SK-N-SH treated with all-trans-retinoic acid at 6 μM for 48 hours (cell line): ENCODE data around the gene BACH2.

Experiments
- ATAC-seq: fragments of 200-7000 bp; cut with Tn5 transposase; 3 replicates; pipeline ENCODE4 v1.9.1; 2020; ENCODE audit warnings: mild to moderate bottlenecking, moderate library complexity
- ARNTL ChIP-seq: fragments of 450-650 bp; formaldehyde crosslinking; IDR thresholded peaks from 2 replicates; pipeline ENCODE4 v1.5.0; 2020; ENCODE audit warnings: low read depth, mild to moderate bottlenecking, moderate library complexity, borderline replicate concordance
- BACH2 ChIP-seq: fragments of 250-450 bp; sonication (Bioruptor Pico); IDR thresholded peaks from 2 replicates; pipeline ENCODE4 v1.9.0; 2021; ENCODE audit warnings: mild to moderate bottlenecking, borderline replicate concordance
- CSDC2 ChIP-seq: fragments of 250-450 bp; sonication (Bioruptor Pico); IDR thresholded peaks from 2 replicates; pipeline ENCODE4 v1.5.0; 2020; ENCODE audit warnings: mild to moderate bottlenecking, moderate library complexity
- CSRNP3 ChIP-seq: fragments of 250-450 bp; sonication (Bioruptor Pico); IDR thresholded peaks from 2 replicates; pipeline ENCODE4 v1.5.1; 2021; ENCODE audit warnings: mild to moderate bottlenecking, moderate library complexity
- ESRRG ChIP-seq: fragments of 250-450 bp; sonication (Bioruptor Pico); IDR thresholded peaks from 2 replicates; pipeline ENCODE4 v1.6.1; 2021; ENCODE audit warnings: mild to moderate bottlenecking
- GLIS3 ChIP-seq: fragments of 250-450 bp; sonication (Bioruptor Pico); IDR thresholded peaks from 2 replicates; pipeline ENCODE4 v1.5.0; 2020; ENCODE audit warnings: mild to moderate bottlenecking, moderate library complexity
- ISL1 ChIP-seq: fragments of 250-450 bp; sonication (Bioruptor Pico); IDR thresholded peaks from 2 replicates; pipeline ENCODE4 v2.1.2; 2022; ENCODE audit warnings: mild to moderate bottlenecking, moderate library complexity
- POU6F1 ChIP-seq: fragments of 250-450 bp; sonication (Bioruptor Pico); IDR thresholded peaks from 2 replicates; pipeline ENCODE4 v1.8.0; 2021; ENCODE audit warnings: low read depth, mild to moderate bottlenecking, moderate library complexity, borderline replicate concordance
- PPARA ChIP-seq: fragments of 250-450 bp; sonication (Bioruptor Pico); IDR thresholded peaks from 2 replicates; pipeline ENCODE4 v1.5.0; 2020; ENCODE audit warnings: mild to moderate bottlenecking, borderline replicate concordance
- RARB ChIP-seq: fragments of 250-450 bp; sonication (Bioruptor Pico); IDR thresholded peaks from 2 replicates; pipeline ENCODE4 v1.8.0; 2021; ENCODE audit warnings: mild to moderate bottlenecking, moderate library complexity
- SNAI2 ChIP-seq: fragments of 250-450 bp; sonication (Bioruptor Pico); IDR thresholded peaks from 2 replicates; pipeline ENCODE4 v1.5.0; 2020; ENCODE audit warnings: mild to moderate bottlenecking, moderate library complexity
- TCF4 ChIP-seq: fragments of 250-450 bp; sonication (Bioruptor Pico); IDR thresholded peaks from 2 replicates; pipeline ENCODE4 v1.8.0; 2021; ENCODE audit warnings: mild to moderate bottlenecking, moderate library complexity, borderline replicate concordance
- TOX ChIP-seq: fragments of 250-450 bp; sonication (Bioruptor Pico); IDR thresholded peaks from 2 replicates; pipeline ENCODE4 v1.8.0; 2021; ENCODE audit warnings: mild to moderate bottlenecking, moderate library complexity, borderline replicate concordance
- TSHZ2 ChIP-seq: fragments of 250-450 bp; sonication (Bioruptor Pico); IDR thresholded peaks from 2 replicates; pipeline ENCODE4 v1.5.0; 2020; ENCODE audit warnings: mild to moderate bottlenecking, moderate library complexity
- ZC3H10 ChIP-seq: fragments of 250-450 bp; sonication (Bioruptor Pico); IDR thresholded peaks from 2 replicates; pipeline ENCODE4 v1.5.1; 2021; ENCODE audit warnings: mild to moderate bottlenecking, moderate library complexity
- ZFP3 ChIP-seq: fragments of 250-450 bp; sonication (Bioruptor Pico); IDR thresholded peaks from 2 replicates; pipeline ENCODE4 v1.5.0; 2020; ENCODE audit warnings: mild to moderate bottlenecking, moderate library complexity
- ZFP30 ChIP-seq: fragments of 450-650 bp; formaldehyde crosslinking; IDR thresholded peaks from 2 replicates; pipeline ENCODE4 v1.5.0; 2022; ENCODE audit warnings: mild to moderate bottlenecking, moderate library complexity
- ZNF565 ChIP-seq: fragments of 450-650 bp; formaldehyde crosslinking; conservative IDR thresholded peaks from 2 replicates; pipeline ENCODE4 v1.5.0; 2020; ENCODE audit warnings: low read depth, mild to moderate bottlenecking, moderate library complexity
- ZNF70 ChIP-seq: fragments of 450-650 bp; formaldehyde crosslinking; IDR thresholded peaks from 2 replicates; pipeline ENCODE4 v1.5.0; 2020; ENCODE audit warnings: mild to moderate bottlenecking, moderate library complexity
- ZNF8 ChIP-seq: fragments of 450-650 bp; formaldehyde crosslinking; IDR thresholded peaks from 2 replicates; pipeline ENCODE4 v1.5.0; 2020; ENCODE audit warnings: mild to moderate bottlenecking, moderate library complexity

The BACH2 gene

GRCh38 chr6:90192857-90193256 lies 103.8 kb downstream of the BACH2 start (continued):
- TF ChIP-seq ISL1, result no peak

GRCh38 chr6:90190752-90191395 lies 105.8 kb downstream of the BACH2 start:
- no peak for ATAC-seq
- no peak for TF ChIP-seq PPARA (CRISPR knock-in tag)
- TF ChIP-seq ARNTL, result no peak
- TF ChIP-seq ZNF565 (CRISPR knock-in tag), result no peak
- TF ChIP-seq GLIS3 (CRISPR knock-in tag), result no peak
- TF ChIP-seq POU6F1 (CRISPR knock-in tag), result no peak
- TF ChIP-seq ZC3H10, result no peak
- TF ChIP-seq TCF4 (CRISPR knock-in tag), result no peak
- no peak for TF ChIP-seq ISL1
- TF ChIP-seq RARB (CRISPR knock-in tag), result no peak
- TF ChIP-seq, all 23 proteins: peak for 0

- ATAC-seq, result no peak
- TF ChIP-seq ESRRG (CRISPR knock-in tag) (no peak), ZNF8 (no peak), SNAI2 (CRISPR knock-in tag) (no peak), ZNF70 (CRISPR knock-in tag) (no peak), CSRNP3 (CRISPR knock-in tag) (no peak), POU6F1 (CRISPR knock-in tag) (no peak), CSDC2 (CRISPR knock-in tag) (no peak), TSHZ2 (CRISPR knock-in tag) (no peak), ARNTL (no peak), ZFP3 (CRISPR knock-in tag) (no peak), GLIS3 (CRISPR knock-in tag) (no peak), PPARA (CRISPR knock-in tag) (no peak), BACH2 (CRISPR knock-in tag) (no peak), ZFP30 (CRISPR knock-in tag) (no peak), ZNF565 (CRISPR knock-in tag) (no peak), TOX (CRISPR knock-in tag) (no peak), TCF4 (CRISPR knock-in tag) (no peak), ISL1 (no peak)
Observed at GRCh38 chr6:90190131-90190530, 106.5 kb downstream of the BACH2 start.

GRCh38 chr6:90187437-90188121 lies 109.1 kb downstream of the BACH2 start:
- peak; percentile 40; the same call in 1 of the 2 replicates for TF ChIP-seq TSHZ2 (CRISPR knock-in tag)
- TF ChIP-seq TOX (CRISPR knock-in tag), result no peak
- TF ChIP-seq RARB (CRISPR knock-in tag), result no peak
- ATAC-seq, result peak; percentile 22; the same call in 1 of the 3 replicates
